ENCODE data around the gene MGAT5.

MGAT5 gene

GRCh38 chr2:134283661-134284060 is 29.8 kb downstream of the MGAT5 start:
- H3K18ac ChIP-seq (ENCODE audit: low read length): no peak overlapping the region
- H3K79me1 ChIP-seq (ENCODE audit: low read depth, low read length): no peaks in the 10 kb centered on the region
- H3K4me1 ChIP-seq (ENCODE audit: control insufficient read depth in 2 of 2, insufficient read depth in 1 of 2, low read depth in 1 of 2, low read length in 2 of 2): no peaks in the 10 kb centered on the region
- H4K91ac ChIP-seq (ENCODE audit: low read depth, low read length, poor library complexity): no peak overlapping the region
- no peak overlapping the region for H2AFZ ChIP-seq (ENCODE audit: low read length)
- H3K9me3 ChIP-seq (replicated peaks in 1 of 2; ENCODE audit: control insufficient read depth in 2 of 2, insufficient read depth in 1 of 2, low read depth in 1 of 2, low read length in 2 of 2): no peaks in the 10 kb centered on the region
- no peak overlapping the region for H3K27ac ChIP-seq (replicated peaks; ENCODE audit: low read length)
- H3K14ac ChIP-seq (ENCODE audit: low read length): no peak overlapping the region
- no peak for DNase-seq (ENCODE audit: low spot score)
- no peak overlapping the region for H3K4ac ChIP-seq (ENCODE audit: low read length)
- peaks cover 0 to 5% of the 10 kb centered on the region in 2 donors for H3K36me3 ChIP-seq (replicated peaks in 1 of 2; ENCODE audit: control insufficient read depth in 2 of 2, insufficient read depth in 2 of 2, low read length in 2 of 2)
- no peak overlapping the region for H2AK5ac ChIP-seq (ENCODE audit: low read depth, low read length)
- H2BK12ac ChIP-seq (ENCODE audit: low read length): no peak overlapping the region
- H2BK120ac ChIP-seq (ENCODE audit: low read depth, low read length): no peak overlapping the region
- no peak overlapping the region for H2BK15ac ChIP-seq (ENCODE audit: low read length)
- no peak overlapping the region for H3K4me2 ChIP-seq (ENCODE audit: insufficient read depth, low read length, poor library complexity, severe bottlenecking)
- no peak overlapping the region for H3K9ac ChIP-seq (ENCODE audit: low read depth, low read length, poor library complexity)
- H2BK5ac ChIP-seq (ENCODE audit: low read length): no peak overlapping the region
- no peaks in the 10 kb centered on the region for H3K27me3 ChIP-seq (ENCODE audit: control insufficient read depth in 3 of 3, insufficient read depth in 3 of 3, low read depth in 1 of 3, low read length in 3 of 3)
- no peak overlapping the region for H4K8ac ChIP-seq (ENCODE audit: low read depth, low read length)
- H3K23ac ChIP-seq (ENCODE audit: low read depth, low read length, poor library complexity): no peak overlapping the region
- WGBS, 2 donors (ENCODE audit: extremely low coverage in 2 of 2, insufficient read length in 2 of 2, insufficient replicate concordance in 1 of 2): no CpG with 5 or more reads among the region's 5 CpGs
- H3K4me3 ChIP-seq (ENCODE audit: low read length in 2 of 2): no peak overlapping the region

GRCh38 chr2:134284119-134284670 is 30.3 kb downstream of the MGAT5 start:
- Histone ChIP-seq H2AFZ (ENCODE audit: low read length) (no peak overlapping the region), H3K18ac (ENCODE audit: low read length) (no peak overlapping the region), H2BK5ac (ENCODE audit: low read length) (no peak overlapping the region), H3K14ac (ENCODE audit: low read length) (no peak overlapping the region), H3K79me1 (ENCODE audit: low read depth, low read length) (no peaks in the 10 kb centered on the region), H3K4ac (ENCODE audit: low read length) (no peak overlapping the region), H2BK120ac (ENCODE audit: low read depth, low read length) (no peak overlapping the region), H2BK15ac (ENCODE audit: low read length) (no peak overlapping the region), H3K9ac (ENCODE audit: low read depth, low read length, poor library complexity) (no peak overlapping the region), H2AK5ac (ENCODE audit: low read depth, low read length) (no peak overlapping the region), H4K91ac (ENCODE audit: low read depth, low read length, poor library complexity) (no peak overlapping the region), H2BK12ac (ENCODE audit: low read length) (no peak overlapping the region), H4K8ac (ENCODE audit: low read depth, low read length) (no peak overlapping the region), H3K27ac (replicated peaks; ENCODE audit: low read length) (no peak overlapping the region), H3K23ac (ENCODE audit: low read depth, low read length, poor library complexity) (no peak overlapping the region), H3K9me3 (replicated peaks in 1 of 2; ENCODE audit: control insufficient read depth in 2 of 2, insufficient read depth in 1 of 2, low read depth in 1 of 2, low read length in 2 of 2) (no peaks in the 10 kb centered on the region), H3K4me3 (ENCODE audit: low read length in 2 of 2) (no peak overlapping the region), H3K4me2 (ENCODE audit: insufficient read depth, low read length, poor library complexity, severe bottlenecking) (no peak overlapping the region), H3K27me3 (ENCODE audit: control insufficient read depth in 3 of 3, insufficient read depth in 3 of 3, low read depth in 1 of 3, low read length in 3 of 3) (no peaks in the 10 kb centered on the region), H3K4me1 (ENCODE audit: control insufficient read depth in 2 of 2, insufficient read depth in 1 of 2, low read depth in 1 of 2, low read length in 2 of 2) (no peaks in the 10 kb centered on the region), H3K36me3 (replicated peaks in 1 of 2; ENCODE audit: control insufficient read depth in 2 of 2, insufficient read depth in 2 of 2, low read length in 2 of 2) (peaks cover 0 to under 1% of the 10 kb centered on the region in 2 donors)
- no peak for DNase-seq (ENCODE audit: low spot score)
- no CpG with 5 or more reads among the region's 1 CpG for WGBS, 2 donors (ENCODE audit: extremely low coverage in 2 of 2, insufficient read length in 2 of 2, insufficient replicate concordance in 1 of 2)

DNA sequence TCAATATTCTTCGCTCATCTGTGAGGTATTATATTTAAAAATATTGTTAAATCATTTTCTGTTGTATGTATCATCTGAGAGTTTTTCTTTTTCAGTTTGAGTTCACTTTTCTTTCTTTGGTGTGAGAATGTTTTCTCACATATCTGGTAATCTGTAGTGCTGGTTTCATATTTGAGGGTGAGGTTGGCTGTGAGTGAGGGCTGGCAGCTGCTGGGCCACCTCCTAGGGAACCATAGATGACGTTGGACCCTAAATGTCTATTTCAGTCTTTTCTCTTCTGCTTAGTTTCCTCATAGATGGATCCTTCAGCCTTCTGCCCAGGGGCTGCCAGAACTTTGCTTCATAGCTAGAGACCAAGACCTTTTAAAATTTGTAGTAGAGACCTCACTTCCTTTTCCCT is 33.5 kb downstream of the MGAT5 start:
- Histone ChIP-seq H2BK5ac (ENCODE audit: low read length) (no peak overlapping the region), H3K27ac (replicated peaks; ENCODE audit: low read length) (no peak overlapping the region), H2AK5ac (ENCODE audit: low read depth, low read length) (no peak overlapping the region), H3K27me3 (ENCODE audit: control insufficient read depth in 3 of 3, insufficient read depth in 3 of 3, low read depth in 1 of 3, low read length in 3 of 3) (no peaks in the 10 kb centered on the region), H3K4me1 (ENCODE audit: control insufficient read depth in 2 of 2, insufficient read depth in 1 of 2, low read depth in 1 of 2, low read length in 2 of 2) (no peaks in the 10 kb centered on the region), H4K91ac (ENCODE audit: low read depth, low read length, poor library complexity) (no peak overlapping the region), H3K18ac (ENCODE audit: low read length) (no peak overlapping the region), H2BK12ac (ENCODE audit: low read length) (no peak overlapping the region), H3K9ac (ENCODE audit: low read depth, low read length, poor library complexity) (no peak overlapping the region), H2AFZ (ENCODE audit: low read length) (no peak overlapping the region), H2BK15ac (ENCODE audit: low read length) (no peak overlapping the region), H3K23ac (ENCODE audit: low read depth, low read length, poor library complexity) (no peak overlapping the region), H3K4ac (ENCODE audit: low read length) (no peak overlapping the region), H3K36me3 (replicated peaks in 1 of 2; ENCODE audit: control insufficient read depth in 2 of 2, insufficient read depth in 2 of 2, low read length in 2 of 2) (peaks cover 0 to 3% of the 10 kb centered on the region in 2 donors), H3K79me1 (ENCODE audit: low read depth, low read length) (no peaks in the 10 kb centered on the region), H3K4me3 (ENCODE audit: low read length in 2 of 2) (no peak overlapping the region), H3K14ac (ENCODE audit: low read length) (no peak overlapping the region), H4K8ac (ENCODE audit: low read depth, low read length) (no peak overlapping the region), H3K9me3 (replicated peaks in 1 of 2; ENCODE audit: control insufficient read depth in 2 of 2, insufficient read depth in 1 of 2, low read depth in 1 of 2, low read length in 2 of 2) (no peaks in the 10 kb centered on the region), H2BK120ac (ENCODE audit: low read depth, low read length) (no peak overlapping the region), H3K4me2 (ENCODE audit: insufficient read depth, low read length, poor library complexity, severe bottlenecking) (no peak overlapping the region)
- no peak for DNase-seq (ENCODE audit: low spot score)
- WGBS, 2 donors (ENCODE audit: extremely low coverage in 2 of 2, insufficient read length in 2 of 2, insufficient replicate concordance in 1 of 2): no CpG with 5 or more reads among the region's 2 CpGs

- no peak overlapping the region for H3K4me2 ChIP-seq (ENCODE audit: insufficient read depth, low read length, poor library complexity, severe bottlenecking)
- no peak overlapping the region for H3K27ac ChIP-seq (replicated peaks; ENCODE audit: low read length)
- no peak overlapping the region for H2BK12ac ChIP-seq (ENCODE audit: low read length)
- H3K23ac ChIP-seq (ENCODE audit: low read depth, low read length, poor library complexity): no peak overlapping the region
- H2AK5ac ChIP-seq (ENCODE audit: low read depth, low read length): no peak overlapping the region
- no peak overlapping the region for H2BK15ac ChIP-seq (ENCODE audit: low read length)
- WGBS, 2 donors (ENCODE audit: extremely low coverage in 2 of 2, insufficient read length in 2 of 2, insufficient replicate concordance in 1 of 2): no CpG with 5 or more reads among the region's 3 CpGs
- no peaks in the 10 kb centered on the region for H3K9me3 ChIP-seq (replicated peaks in 1 of 2; ENCODE audit: control insufficient read depth in 2 of 2, insufficient read depth in 1 of 2, low read depth in 1 of 2, low read length in 2 of 2)
- peaks cover 0 to 3% of the 10 kb centered on the region in 2 donors for H3K36me3 ChIP-seq (replicated peaks in 1 of 2; ENCODE audit: control insufficient read depth in 2 of 2, insufficient read depth in 2 of 2, low read length in 2 of 2)
- no peak overlapping the region for H2BK5ac ChIP-seq (ENCODE audit: low read length)
- no peak overlapping the region for H3K4ac ChIP-seq (ENCODE audit: low read length)
- H3K9ac ChIP-seq (ENCODE audit: low read depth, low read length, poor library complexity): no peak overlapping the region
- no peak for DNase-seq (ENCODE audit: low spot score)
- no peaks in the 10 kb centered on the region for H3K79me1 ChIP-seq (ENCODE audit: low read depth, low read length)
- H3K4me1 ChIP-seq (ENCODE audit: control insufficient read depth in 2 of 2, insufficient read depth in 1 of 2, low read depth in 1 of 2, low read length in 2 of 2): no peaks in the 10 kb centered on the region
- no peak overlapping the region for H2AFZ ChIP-seq (ENCODE audit: low read length)
- H4K91ac ChIP-seq (ENCODE audit: low read depth, low read length, poor library complexity): no peak overlapping the region
- no peak overlapping the region for H3K14ac ChIP-seq (ENCODE audit: low read length)
- no peaks in the 10 kb centered on the region for H3K27me3 ChIP-seq (ENCODE audit: control insufficient read depth in 3 of 3, insufficient read depth in 3 of 3, low read depth in 1 of 3, low read length in 3 of 3)
- H4K8ac ChIP-seq (ENCODE audit: low read depth, low read length): no peak overlapping the region
- H2BK120ac ChIP-seq (ENCODE audit: low read depth, low read length): no peak overlapping the region
- H3K4me3 ChIP-seq (ENCODE audit: low read length in 2 of 2): no peak overlapping the region
- no peak overlapping the region for H3K18ac ChIP-seq (ENCODE audit: low read length)
Measured at GRCh38 chr2:134288814-134289213, 34.9 kb downstream of the MGAT5 start.
